Measurements from ENCODE around the gene ARHGAP28.

Gene ARHGAP28

GRCh38 chr18:6877288-6877687 lies 147.8 kb downstream of the ARHGAP28 start:
- H3K4me3 ChIP-seq (replicated peaks; ENCODE audit: low read depth, low read length), result no peak overlapping the region
- no peak for DNase-seq (ENCODE audit: low read depth)
- no peak for TF ChIP-seq CTCF (IDR thresholded peaks at IDR 0.05; ENCODE audit: low read length, missing control alignments)

GRCh38 chr18:6878556-6879297 lies 149.2 kb downstream of the ARHGAP28 start:
- H3K4me3 ChIP-seq (replicated peaks; ENCODE audit: low read depth, low read length), result no peak overlapping the region
- TF ChIP-seq CTCF (IDR thresholded peaks at IDR 0.05; ENCODE audit: low read length, missing control alignments), result no peak
- no peak for DNase-seq (ENCODE audit: low read depth)

DNA sequence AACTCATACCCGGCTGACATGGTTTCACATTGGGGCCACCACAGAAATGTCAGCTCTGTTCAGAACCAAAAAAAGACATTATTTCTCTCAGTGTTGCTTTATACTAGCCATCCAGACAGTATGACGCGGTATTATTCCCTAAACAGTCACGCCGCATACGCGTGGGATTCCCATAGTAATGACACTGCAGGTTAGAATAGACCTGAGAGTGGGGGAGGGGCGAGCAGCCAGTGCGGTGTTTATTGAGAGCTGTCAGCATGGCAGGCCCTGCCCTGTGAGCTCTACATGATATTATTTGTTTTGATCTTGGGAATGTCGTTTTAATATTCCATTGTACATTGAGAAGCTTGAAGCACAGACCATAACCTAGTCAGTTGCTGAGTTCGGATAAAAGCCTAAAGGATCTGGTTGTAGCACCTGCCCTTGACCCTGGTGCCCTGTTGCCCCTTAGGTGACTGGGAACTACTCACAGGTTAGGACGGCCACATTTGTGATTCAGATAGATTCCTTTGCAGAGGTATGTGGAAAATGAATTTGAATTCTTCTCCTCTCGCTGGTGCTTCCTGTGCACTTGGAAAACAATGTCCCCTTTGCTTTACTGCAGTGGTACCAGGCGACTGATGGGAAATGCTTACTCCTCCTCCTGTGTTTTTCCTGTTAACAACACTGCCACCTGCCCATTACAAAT lies 150.1 kb downstream of the ARHGAP28 start:
- no peak for DNase-seq (ENCODE audit: low read depth)
- H3K4me3 ChIP-seq (replicated peaks; ENCODE audit: low read depth, low read length), result no peak overlapping the region
- no peak for TF ChIP-seq CTCF (IDR thresholded peaks at IDR 0.05; ENCODE audit: low read length, missing control alignments)

- no peak for TF ChIP-seq CTCF (IDR thresholded peaks at IDR 0.05; ENCODE audit: low read length, missing control alignments)
- no peak for DNase-seq (ENCODE audit: low read depth)
- no peak overlapping the region for H3K4me3 ChIP-seq (replicated peaks; ENCODE audit: low read depth, low read length)
These were observed 151.7 kb downstream of the ARHGAP28 start for GRCh38 chr18:6881034-6881820.

- H3K4me3 ChIP-seq (replicated peaks; ENCODE audit: low read depth, low read length), result no peak overlapping the region
- DNase-seq (ENCODE audit: low read depth), result no peak
- no peak for TF ChIP-seq CTCF (IDR thresholded peaks at IDR 0.05; ENCODE audit: low read length, missing control alignments)
These were observed 152.9 kb downstream of the ARHGAP28 start for GRCh38 chr18:6882401-6882800.

GRCh38 chr18:6885006-6885481 lies 155.5 kb downstream of the ARHGAP28 start:
- no peak for TF ChIP-seq CTCF (IDR thresholded peaks at IDR 0.05; ENCODE audit: low read length, missing control alignments)
- no peak overlapping the region for H3K4me3 ChIP-seq (replicated peaks; ENCODE audit: low read depth, low read length)
- no peak for DNase-seq (ENCODE audit: low read depth)
